Spleen (tissue), 7 donors: ENCODE results near the gene PBOV1.

Experiments
- CTCF ChIP-seq, 11 experiments: fragments of 200-600 bp in 7 of 11; fragments of 450-650 bp in 4 of 11; sonication (generic) in 4 of 11; IDR thresholded peaks in 8 of 11; conservative IDR thresholded peaks in 3 of 11; 1 replicate in 7 of 11; 2 replicates in 4 of 11; pipeline versions ENCODE4 v1.4.0 to v1.8.0; 2016 to 2021; ENCODE audit warnings: antibody characterized with exemption in 11 of 11, inconsistent platforms in 4 of 11, mild to moderate bottlenecking in 1 of 11
- POLR2AphosphoS5 ChIP-seq, 3 donors: sonication (generic); formaldehyde crosslinking; IDR thresholded peaks; one replicate each; pipeline ENCODE4 v1.5.1; 2017; ENCODE audit warnings: antibody characterized with exemption in 3 of 3
- donor health status: DM: no; HTN: no; CAD: no; lungs with moderate emphysema.
- donor health status: DM: no; HTN: no; CAD: no.
- donor health status: DM: no; HTN: no; CAD: no.

DNA sequence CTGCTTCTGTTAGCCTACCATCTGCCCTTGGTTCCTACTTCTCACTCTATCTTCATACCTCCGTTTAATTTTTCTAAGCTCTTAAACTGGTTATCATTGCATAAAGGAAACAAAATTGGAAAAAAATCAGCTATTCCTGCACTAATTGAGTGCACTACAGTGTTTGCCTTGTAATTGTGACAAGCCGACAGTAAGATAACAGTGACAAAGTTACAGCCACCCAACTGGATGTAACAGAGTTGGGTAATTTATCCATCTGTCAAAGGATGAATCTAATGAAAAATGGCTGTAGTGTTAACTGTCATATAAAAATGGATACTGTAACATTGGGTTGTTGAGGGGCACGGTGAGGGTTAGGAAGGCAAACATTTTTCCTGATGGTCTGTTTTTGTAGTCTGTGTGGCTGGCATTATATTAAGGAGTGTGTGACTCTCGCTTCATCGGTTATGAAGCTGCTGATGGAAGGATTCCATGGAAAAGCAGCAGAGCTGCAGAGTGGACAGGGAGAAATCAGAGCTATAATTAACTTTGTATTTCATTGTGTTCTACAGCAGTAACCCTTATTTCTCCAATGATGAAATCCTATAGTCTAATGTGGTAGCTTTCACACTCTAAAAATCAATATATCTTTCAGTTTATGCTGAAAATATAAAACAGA, 12.7 kb downstream of the PBOV1 start:
- TF ChIP-seq CTCF (IDR thresholded peaks at IDR 0.05 in 8 of 11, conservative IDR thresholded peaks at IDR 0.05 in 3 of 11) (no peak), POLR2AphosphoS5 (IDR thresholded peaks at IDR 0.05) (no peak)
